ENCODE results near the gene TCTN1. TPM values are rescaled to one million over a fixed set of nuclear protein-coding genes. Genes with fewer than 3 reads are reported as not detected.

Gene TCTN1
- total RNA-seq, 1 experiment from 2014 or later, result 40.0 TPM

DNA sequence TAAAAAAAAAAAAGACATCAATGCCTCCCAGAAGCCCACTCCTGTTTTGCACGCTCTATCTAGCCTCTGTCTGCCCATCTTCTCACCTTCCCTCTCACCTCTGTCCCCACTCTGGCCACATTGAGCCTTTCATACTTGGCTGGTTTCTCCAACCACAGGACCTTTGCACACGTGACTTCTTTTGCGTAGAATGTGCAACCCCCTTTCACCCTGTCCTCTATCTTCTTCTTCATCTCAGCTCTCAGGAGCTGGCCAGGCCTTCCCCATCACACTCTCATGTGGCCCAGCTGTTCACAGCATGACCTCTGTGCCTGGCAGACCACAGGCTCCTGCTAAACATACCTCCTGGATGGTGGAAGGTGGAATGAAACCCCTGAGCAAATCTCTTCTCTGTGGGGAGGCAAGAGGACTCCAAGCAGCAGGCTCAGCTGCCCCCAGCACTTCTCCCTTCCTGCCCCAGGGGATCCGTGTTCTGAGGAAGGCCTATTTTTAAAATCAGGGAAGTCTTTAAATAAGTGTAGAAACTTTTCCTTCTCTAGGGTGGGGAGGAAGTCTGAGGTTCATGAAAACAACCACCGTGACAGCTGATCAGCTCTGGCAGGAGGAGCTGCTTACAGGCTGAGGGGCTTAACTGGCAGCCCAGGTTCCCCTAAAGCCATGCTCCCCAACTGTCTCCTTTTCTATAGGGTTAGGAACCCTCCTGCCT is 63.4 kb downstream of the TCTN1 start:
- intact Hi-C loops (cut with micrococcal nuclease), result no loop called here
- TF ChIP-seq, protein P1, sequence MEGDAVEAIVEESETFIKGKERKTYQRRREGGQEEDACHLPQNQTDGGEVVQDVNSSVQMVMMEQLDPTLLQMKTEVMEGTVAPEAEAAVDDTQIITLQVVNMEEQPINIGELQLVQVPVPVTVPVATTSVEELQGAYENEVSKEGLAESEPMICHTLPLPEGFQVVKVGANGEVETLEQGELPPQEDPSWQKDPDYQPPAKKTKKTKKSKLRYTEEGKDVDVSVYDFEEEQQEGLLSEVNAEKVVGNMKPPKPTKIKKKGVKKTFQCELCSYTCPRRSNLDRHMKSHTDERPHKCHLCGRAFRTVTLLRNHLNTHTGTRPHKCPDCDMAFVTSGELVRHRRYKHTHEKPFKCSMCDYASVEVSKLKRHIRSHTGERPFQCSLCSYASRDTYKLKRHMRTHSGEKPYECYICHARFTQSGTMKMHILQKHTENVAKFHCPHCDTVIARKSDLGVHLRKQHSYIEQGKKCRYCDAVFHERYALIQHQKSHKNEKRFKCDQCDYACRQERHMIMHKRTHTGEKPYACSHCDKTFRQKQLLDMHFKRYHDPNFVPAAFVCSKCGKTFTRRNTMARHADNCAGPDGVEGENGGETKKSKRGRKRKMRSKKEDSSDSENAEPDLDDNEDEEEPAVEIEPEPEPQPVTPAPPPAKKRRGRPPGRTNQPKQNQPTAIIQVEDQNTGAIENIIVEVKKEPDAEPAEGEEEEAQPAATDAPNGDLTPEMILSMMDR (conservative IDR thresholded peaks at IDR 0.05; ENCODE audit: low read depth, low read length), result no peak
- TF ChIP-seq EZH2 (IDR thresholded peaks at IDR 0.05; ENCODE audit: low read length, unreplicated experiment), result no peak
- TF ChIP-seq EZH2phosphoT487 (IDR thresholded peaks at IDR 0.05; ENCODE audit: borderline replicate concordance, low read length), result no peak
- ATAC-seq, result no peak

DNA sequence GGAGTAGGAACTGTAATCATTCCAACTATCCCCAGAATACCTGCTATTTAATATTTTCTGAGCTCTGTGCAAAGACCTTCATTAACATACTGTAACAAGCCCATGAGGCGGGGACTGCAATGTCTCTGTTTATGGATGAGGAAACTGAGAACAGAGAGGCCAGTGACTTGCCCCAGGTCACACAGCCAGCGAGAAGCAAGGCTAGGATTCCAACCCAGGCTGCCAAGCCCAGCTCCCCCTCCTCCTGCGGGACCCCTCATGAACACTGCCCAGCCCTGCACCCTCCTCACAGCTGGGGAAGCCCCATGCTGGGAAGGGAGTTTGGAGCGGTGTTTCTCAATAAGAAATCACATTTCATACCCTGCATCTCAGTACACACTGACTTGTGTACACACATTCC is 64.1 kb downstream of the TCTN1 start:
- ChIA-PET CTCF (no interaction called here), POLR2A (ENCODE audit: unreplicated experiment) (no interaction called here)
- Histone ChIP-seq H2AFZ (ENCODE audit: low read length) (no peak overlapping the region), H3K9ac (ENCODE audit: low read length) (no peak overlapping the region), H3K4me2 (ENCODE audit: low read length) (no peak overlapping the region), H3K4me3 (ENCODE audit: low read length) (no peak overlapping the region), H3K9me2 (replicated peaks; ENCODE audit: low read length) (no peaks in the 10 kb centered on the region), H3K36me3 (ENCODE audit: low read depth, low read length) (no peaks in the 10 kb centered on the region), H3K27me3 (ENCODE audit: low read length) (no peaks in the 10 kb centered on the region), H3F3A (ENCODE audit: low read length, unreplicated experiment) (no peaks in the 10 kb centered on the region), H3K79me2 (ENCODE audit: low read length) (no peaks in the 10 kb centered on the region), H4K20me1 (ENCODE audit: low read length) (no peaks in the 10 kb centered on the region), H3K4me1 (ENCODE audit: insufficient read depth, low read length) (no peaks in the 10 kb centered on the region), H3K27ac (ENCODE audit: low read length) (no peak overlapping the region), H3K9me3 (ENCODE audit: low read length) (0 out of 2 replicates have a peak, but pooled peaks cover under 1% of the 10 kb centered on the region)
- BruUV-seq (replicated peaks), result no TSS peak
- DNase-seq, result no peak
- intact Hi-C loops (cut with micrococcal nuclease), result no loop called here
- TF ChIP-seq, protein P1 (conservative IDR thresholded peaks at IDR 0.05; ENCODE audit: low read depth, low read length), result no peak
- TF ChIP-seq EZH2phosphoT487 (IDR thresholded peaks at IDR 0.05; ENCODE audit: borderline replicate concordance, low read length), result no peak
- no peak for TF ChIP-seq EZH2 (IDR thresholded peaks at IDR 0.05; ENCODE audit: low read length, unreplicated experiment)
- ATAC-seq, result no peak

More for the DNA sequence above, 63.4 kb downstream of the TCTN1 start:
- H3K27me3 ChIP-seq (ENCODE audit: low read length), result no peaks in the 10 kb centered on the region
- DNase-seq, result no peak
- H3K4me2 ChIP-seq (ENCODE audit: low read length), result no peak overlapping the region
- BruUV-seq (replicated peaks), result no TSS peak
- H3K9ac ChIP-seq (ENCODE audit: low read length), result no peak overlapping the region
- no peaks in the 10 kb centered on the region for H3K79me2 ChIP-seq (ENCODE audit: low read length)
- no peaks in the 10 kb centered on the region for H3K9me3 ChIP-seq (ENCODE audit: low read length)
- H3F3A ChIP-seq (ENCODE audit: low read length, unreplicated experiment), result no peaks in the 10 kb centered on the region
- no peaks in the 10 kb centered on the region for H4K20me1 ChIP-seq (ENCODE audit: low read length)
- H3K4me3 ChIP-seq (ENCODE audit: low read length), result no peak overlapping the region
- CTCF ChIA-PET, result no interaction called here
- H3K27ac ChIP-seq (ENCODE audit: low read length), result no peak overlapping the region
- H3K4me1 ChIP-seq (ENCODE audit: insufficient read depth, low read length), result no peaks in the 10 kb centered on the region
- no peaks in the 10 kb centered on the region for H3K36me3 ChIP-seq (ENCODE audit: low read depth, low read length)
- no peaks in the 10 kb centered on the region for H3K9me2 ChIP-seq (replicated peaks; ENCODE audit: low read length)
- H2AFZ ChIP-seq (ENCODE audit: low read length), result no peak overlapping the region
- POLR2A ChIA-PET (ENCODE audit: unreplicated experiment), result no interaction called here

DNA sequence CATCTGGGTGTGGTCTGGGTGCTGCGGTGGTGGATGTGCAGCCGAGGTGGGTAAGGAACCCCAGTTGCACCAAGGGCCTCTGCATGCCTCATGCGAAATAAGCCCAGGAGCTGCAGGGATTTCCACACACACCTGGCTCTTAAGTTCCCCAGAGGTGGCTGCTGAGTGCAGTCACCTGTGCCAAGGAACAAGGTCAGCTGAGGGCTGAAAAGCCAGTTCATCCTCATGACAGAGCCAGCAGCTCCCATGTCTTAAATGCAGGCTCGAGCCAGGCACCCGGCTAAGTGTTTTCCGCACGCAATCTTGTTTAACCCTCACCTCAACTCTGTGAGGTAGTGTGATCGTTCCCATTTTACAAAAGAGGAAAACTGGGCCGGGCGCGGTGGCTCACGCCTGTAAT is 65.3 kb downstream of the TCTN1 start:
- CTCF ChIA-PET, result interaction anchor here (0.7 kb wide), 1 partner anchor 26 kb away, joined by 4 read pairs; no protein-coding TSS in a partner anchor
- BruUV-seq (replicated peaks), result no TSS peak
- Histone ChIP-seq H4K20me1 (ENCODE audit: low read length) (no peaks in the 10 kb centered on the region), H3K36me3 (ENCODE audit: low read depth, low read length) (no peaks in the 10 kb centered on the region), H3F3A (ENCODE audit: low read length, unreplicated experiment) (no peaks in the 10 kb centered on the region), H3K27ac (ENCODE audit: low read length) (no peak overlapping the region), H3K4me1 (ENCODE audit: insufficient read depth, low read length) (no peaks in the 10 kb centered on the region), H3K79me2 (ENCODE audit: low read length) (no peaks in the 10 kb centered on the region), H3K9ac (ENCODE audit: low read length) (no peak overlapping the region), H3K4me3 (ENCODE audit: low read length) (no peak overlapping the region), H3K9me3 (ENCODE audit: low read length) (peaks cover 7% of the 10 kb centered on the region; the same call in 1 of the 2 replicates), H3K27me3 (ENCODE audit: low read length) (no peaks in the 10 kb centered on the region), H3K9me2 (replicated peaks; ENCODE audit: low read length) (no peaks in the 10 kb centered on the region), H3K4me2 (ENCODE audit: low read length) (no peak overlapping the region), H2AFZ (ENCODE audit: low read length) (no peak overlapping the region)
- ATAC-seq (no peak), DNase-seq (no peak)
- intact Hi-C loops (cut with micrococcal nuclease), result no loop called here
- POLR2A ChIA-PET (ENCODE audit: unreplicated experiment), result no interaction called here
- TF ChIP-seq EZH2 (IDR thresholded peaks at IDR 0.05; ENCODE audit: low read length, unreplicated experiment), result no peak
- TF ChIP-seq, protein P1 (conservative IDR thresholded peaks at IDR 0.05; ENCODE audit: low read depth, low read length), result no peak
- no peak for TF ChIP-seq EZH2phosphoT487 (IDR thresholded peaks at IDR 0.05; ENCODE audit: borderline replicate concordance, low read length)
